Measurements from ENCODE around the gene ATP11B.

Gene ATP11B

GRCh38 chr3:182969853-182970252 lies 176.5 kb downstream of the ATP11B start:
- Histone ChIP-seq H3K9me3 (replicated peaks in 1 of 11) (no peaks in the 10 kb centered on the region), H4K20me1 (peaks cover 19 to 97% (median 75%) of the 10 kb centered on the region in 11 experiments; a peak in 20 of 22 replicates), H3K4me1 (peaks cover 20 to 64% (median 29%) of the 10 kb centered on the region in 10 experiments), H3K36me3 (peaks cover 0 to 33% (median 18%) of the 10 kb centered on the region in 11 experiments; a peak in 13 of 22 replicates), H3K4me3 (no peak overlapping the region), H3K4me2 (peak overlapping the region in 3 of 11 experiments; percentile 25 to 83 (median 81); a peak in 4 of 22 replicates), H3K9ac (no peak overlapping the region), H3K27me3 (no peaks in the 10 kb centered on the region), H3K27ac (peak overlapping the region in 3 of 11 experiments; percentile 40 to 70 (median 57); a peak in 5 of 22 replicates)
- no peak for TF ChIP-seq Cebpa-rat (IDR thresholded peaks at IDR 0.05)

DNA sequence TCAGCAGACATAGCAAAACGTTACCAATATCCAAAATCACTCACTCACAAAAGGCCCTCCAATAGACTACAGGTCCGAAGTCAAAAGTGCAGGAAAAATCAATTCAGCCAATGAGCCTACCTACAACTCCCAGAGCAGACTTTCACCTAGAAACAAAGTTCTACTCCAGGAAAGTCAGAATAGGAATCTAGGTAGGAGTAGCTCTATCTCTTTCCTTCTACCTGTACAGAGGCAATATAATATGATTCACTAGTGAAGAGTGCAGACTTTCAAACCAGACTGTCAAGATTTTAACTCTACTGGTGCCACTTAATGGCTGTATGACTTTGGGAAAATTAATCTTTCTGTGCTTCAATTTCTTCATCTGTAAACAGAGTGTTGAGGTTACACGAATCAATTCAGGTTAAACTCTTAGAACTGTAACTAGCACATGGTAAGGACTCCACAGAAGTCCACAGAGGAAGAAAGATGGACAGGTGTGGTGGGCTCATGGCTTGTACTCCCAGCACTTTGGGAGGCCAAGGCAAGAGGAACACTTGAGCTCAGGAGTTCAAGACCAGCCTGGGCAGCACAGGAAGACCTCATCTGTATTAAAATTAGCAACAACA lies 177.6 kb downstream of the ATP11B start:
- H3K4me3 ChIP-seq = no peak overlapping the region
- H3K9me3 ChIP-seq (replicated peaks in 1 of 11) = no peaks in the 10 kb centered on the region
- H4K20me1 ChIP-seq = peaks cover 29 to 99% (median 80%) of the 10 kb centered on the region in 11 experiments; a peak in 20 of 22 replicates
- H3K4me2 ChIP-seq = no peak overlapping the region
- H3K4me1 ChIP-seq = peaks cover 20 to 62% (median 36%) of the 10 kb centered on the region in 10 experiments
- H3K27ac ChIP-seq = no peak overlapping the region
- no peak for TF ChIP-seq Cebpa-rat (IDR thresholded peaks at IDR 0.05)
- peaks cover 0 to 26% (median 15%) of the 10 kb centered on the region in 11 experiments; a peak in 11 of 22 replicates for H3K36me3 ChIP-seq
- H3K9ac ChIP-seq = no peak overlapping the region
- no peaks in the 10 kb centered on the region for H3K27me3 ChIP-seq
